Hematopoietic multipotent progenitor cell treated with erythropoietin and hydrocortisone succinate and interleukin-3 and kit ligand, for 8 days (in vitro differentiated cells): ENCODE results near the gene ILF3.

Experiments used
- DNase-seq: peaks from one replicate; pipeline ENCODE4 v3.0.0-alpha.2; 2015

Gene ILF3

DNA sequence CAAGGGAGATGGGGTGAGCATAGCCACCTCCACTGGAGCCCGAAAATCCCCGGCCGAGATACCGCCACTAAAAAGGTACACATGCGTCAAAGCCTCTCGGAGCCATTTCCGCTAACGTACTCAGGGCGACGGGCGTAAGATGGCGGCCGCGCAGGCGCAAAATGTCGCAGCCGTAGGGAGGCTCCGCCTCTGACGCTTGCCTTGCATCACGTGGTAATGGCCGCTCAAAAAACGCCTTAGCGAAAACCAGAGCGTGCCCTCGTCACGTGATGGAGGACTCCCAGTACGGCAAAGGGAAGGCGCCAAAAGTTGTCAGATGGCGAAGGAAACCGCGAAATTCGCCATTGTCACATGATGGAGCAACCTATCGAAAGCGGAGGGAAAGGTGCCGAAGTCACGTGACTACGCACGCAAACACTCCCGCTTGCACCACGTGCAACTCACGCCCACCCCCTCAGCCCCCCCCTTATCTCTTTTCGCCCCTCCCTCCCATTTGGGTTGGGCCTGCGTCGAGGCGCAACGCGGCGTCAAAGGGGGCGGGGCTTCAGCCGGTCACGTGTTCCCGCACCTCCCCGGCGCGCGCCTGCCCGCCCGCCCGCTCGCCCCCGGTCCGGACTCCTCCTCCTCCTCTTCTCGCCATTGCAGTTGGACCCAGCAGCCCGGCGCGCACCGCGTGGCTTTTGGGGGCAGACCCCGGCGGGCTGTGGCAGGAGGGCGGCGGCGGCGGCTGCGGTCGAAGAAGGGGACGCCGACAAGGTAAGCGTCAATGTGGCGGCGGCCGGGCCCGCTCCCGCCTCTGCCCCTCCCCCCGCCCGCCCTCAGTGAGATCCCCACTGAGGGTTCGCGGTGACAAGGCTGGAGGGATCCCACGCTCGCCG lies at the start of gene ILF3:
TSS of gene ILF3 (plus strand) at position 615 of the 878 bp plus-strand sequence. CDS start 16,260 bp downstream, outside the sequence.
- peak; percentile 100 for DNase-seq

DNA sequence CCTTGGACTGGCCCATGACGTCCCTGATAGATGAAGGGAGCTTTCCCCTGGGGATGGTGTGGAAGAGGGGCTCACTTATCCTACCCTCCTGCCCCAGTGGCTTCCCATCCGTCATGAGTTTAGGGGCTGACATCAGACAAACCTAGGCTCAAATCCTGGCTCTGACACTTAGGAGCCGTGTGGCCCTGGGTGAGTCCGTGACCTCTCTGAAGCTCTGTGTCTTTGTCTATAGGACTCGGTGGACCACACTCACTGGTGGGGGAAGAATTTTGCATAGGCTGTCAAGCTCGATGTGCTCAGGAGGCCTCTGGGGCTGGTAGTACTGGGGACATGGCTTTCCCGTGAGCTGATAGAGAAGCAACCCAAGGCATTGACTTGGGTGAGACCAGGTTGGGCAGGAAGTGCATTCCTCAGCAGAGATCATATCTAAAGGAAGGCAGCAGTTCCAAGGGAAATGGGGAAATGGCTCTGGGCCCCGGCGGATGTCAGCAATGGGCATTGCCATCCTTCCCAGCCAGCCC lies 49.6 kb upstream of the ILF3 start:
- peak; percentile 27 for DNase-seq

- DNase-seq = no peak
Measured at GRCh38 chr19:10611907-10612306, 42.2 kb upstream of the ILF3 start.

DNA sequence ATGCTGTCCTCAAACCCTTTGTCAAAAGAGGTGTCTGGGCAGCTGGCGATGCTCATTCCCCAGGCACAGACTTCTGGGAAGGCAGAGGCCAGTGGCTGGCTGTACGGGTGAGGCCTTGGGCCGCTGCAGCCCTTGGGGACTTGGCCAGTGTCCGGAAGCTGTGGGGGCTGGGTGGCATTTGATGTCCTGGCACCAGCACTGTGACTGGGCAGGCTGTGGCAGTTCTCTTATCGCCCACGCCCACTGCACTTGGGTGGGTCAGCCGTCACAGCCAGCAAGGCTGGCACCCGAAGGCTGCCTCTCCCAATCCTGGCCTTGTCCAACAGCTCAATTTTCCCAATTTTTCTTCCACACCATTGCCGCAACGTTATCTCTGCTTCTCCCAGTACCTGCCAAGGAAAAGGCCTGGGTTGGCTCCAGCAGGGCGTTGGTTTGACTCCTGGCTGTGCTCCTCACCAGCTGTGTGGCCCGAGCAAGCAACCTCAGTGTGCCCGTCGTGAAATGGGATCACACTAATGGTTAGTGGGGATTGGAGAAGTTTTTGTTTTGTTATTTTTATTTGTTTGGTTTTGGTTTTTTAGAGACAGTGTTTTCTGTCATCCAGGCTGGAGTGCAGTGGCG lies 41.5 kb upstream of the ILF3 start:
- peak; percentile 78 for DNase-seq

- DNase-seq = no peak
Measured at GRCh38 chr19:10615429-10616023, 38.6 kb upstream of the ILF3 start.

GRCh38 chr19:10617409-10618121 lies 36.6 kb upstream of the ILF3 start:
- DNase-seq = peak; percentile 69

DNA sequence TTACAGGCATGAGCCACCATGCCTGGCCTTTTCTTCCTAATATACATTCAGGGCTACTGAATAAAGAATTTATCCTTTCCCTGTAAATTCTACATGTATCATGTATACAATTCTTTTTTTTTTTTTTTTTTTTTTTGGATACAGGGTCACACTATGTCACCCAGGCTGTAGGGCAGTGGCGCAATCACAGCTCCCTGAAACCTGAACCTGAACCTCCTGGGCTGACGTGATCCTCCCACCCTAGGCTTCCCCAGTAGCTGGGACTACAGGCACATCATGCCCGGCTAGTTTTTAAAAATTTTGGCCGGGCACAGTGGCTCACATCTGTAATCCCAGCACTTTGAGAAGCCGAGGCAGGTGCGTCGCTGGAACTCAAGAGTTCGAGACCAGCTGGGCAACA lies 35.3 kb upstream of the ILF3 start:
- DNase-seq = no peak

DNA sequence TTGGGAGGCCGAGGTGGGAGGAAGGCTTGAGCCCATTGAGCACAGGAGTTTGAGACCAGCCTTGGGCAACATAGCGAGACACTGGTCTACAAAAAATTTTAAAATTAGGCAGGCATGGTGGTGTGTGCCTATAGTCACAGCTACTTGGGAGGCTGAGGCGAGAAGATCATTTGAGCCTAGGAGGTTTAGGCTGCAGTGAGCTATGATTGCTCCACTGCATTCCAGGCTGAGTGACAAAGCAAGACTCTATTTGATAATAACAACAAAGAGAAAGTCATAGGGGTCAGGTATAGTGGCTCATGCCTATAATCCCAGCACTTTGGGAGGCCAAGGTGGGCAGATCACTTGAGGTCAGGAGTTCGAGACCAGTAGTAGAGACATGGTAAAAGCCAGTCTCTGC lies 33.4 kb upstream of the ILF3 start:
- DNase-seq = peak; percentile 34

DNA sequence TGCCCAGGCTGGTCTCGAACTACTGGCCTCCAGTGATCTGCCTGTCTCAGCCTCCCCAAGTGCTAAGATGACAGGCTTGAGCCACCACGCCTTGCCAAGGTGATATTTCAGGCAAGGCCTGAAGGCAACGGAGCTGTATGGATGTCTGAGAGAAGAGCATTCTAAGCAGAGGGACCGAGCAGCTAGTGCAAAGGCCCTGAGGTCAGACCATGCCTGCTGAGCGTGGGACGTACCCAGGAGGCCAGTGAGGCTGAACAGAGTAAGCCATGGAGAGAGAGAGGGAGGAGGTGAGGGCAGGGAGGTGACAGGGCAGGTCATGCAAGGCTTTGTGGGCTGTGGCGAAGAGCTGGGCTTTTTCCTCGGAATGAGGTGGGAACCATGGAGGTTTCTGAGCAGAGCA lies 32.2 kb upstream of the ILF3 start:
- no peak for DNase-seq

- no peak for DNase-seq
Measured at GRCh38 chr19:10624585-10624984, 29.6 kb upstream of the ILF3 start.

- no peak for DNase-seq
Measured at GRCh38 chr19:10625003-10625761, 29.0 kb upstream of the ILF3 start, which contains the start of gene SLC44A2. TSS of gene SLC44A2 (plus strand) at chr19:10625553. CDS start at chr19:10625634, 81 bp downstream.

- DNase-seq = no peak
Measured at GRCh38 chr19:10625762-10626138, 28.4 kb upstream of the ILF3 start.

- DNase-seq = no peak
Measured at GRCh38 chr19:10631874-10632273, 22.3 kb upstream of the ILF3 start.

DNA sequence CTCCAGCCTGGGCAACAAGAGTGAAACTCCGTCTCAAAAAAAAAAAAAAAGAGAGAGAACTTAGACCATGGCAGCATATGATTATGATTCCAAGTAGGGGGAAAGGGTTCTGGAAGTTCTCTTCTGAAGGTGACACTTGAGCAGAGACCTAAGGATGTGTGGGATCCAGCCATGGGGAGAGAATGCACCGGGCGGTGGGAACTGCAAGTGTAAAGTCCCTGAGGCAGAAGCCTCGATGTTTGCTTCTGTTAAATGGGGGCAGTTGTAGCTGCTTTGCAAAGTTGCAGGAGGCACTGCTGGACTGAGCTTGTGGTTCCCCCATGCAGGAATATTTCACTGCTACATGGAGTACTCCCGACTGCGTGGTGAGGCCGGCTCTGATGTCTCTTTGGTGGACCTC lies 19.7 kb upstream of the ILF3 start:
- no peak for DNase-seq

- DNase-seq = no peak
Measured at GRCh38 chr19:10634963-10635362, 19.2 kb upstream of the ILF3 start.

GRCh38 chr19:10636304-10636972 lies 17.7 kb upstream of the ILF3 start:
- DNase-seq = no peak

GRCh38 chr19:10637894-10638293 lies 16.3 kb upstream of the ILF3 start:
- no peak for DNase-seq

DNA sequence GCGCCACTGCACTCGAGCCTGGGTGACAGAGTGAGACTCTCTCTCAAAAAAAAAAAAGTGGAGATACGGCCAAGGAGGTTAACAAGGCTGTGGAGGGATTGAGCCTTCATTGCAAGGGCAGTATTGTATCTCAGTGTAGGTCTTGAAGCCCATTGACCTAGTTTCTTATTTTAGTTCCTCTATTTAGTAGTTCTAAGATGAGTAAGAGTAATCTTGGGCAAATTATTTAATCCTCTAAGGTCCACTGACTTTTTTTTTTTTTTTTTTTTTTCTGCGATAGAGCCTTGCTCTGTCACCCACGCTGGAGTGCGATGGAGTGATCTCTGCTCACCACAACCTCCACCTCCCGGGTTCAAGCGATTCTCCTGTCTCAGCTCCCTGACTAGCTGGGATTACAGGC lies 14.3 kb upstream of the ILF3 start:
- no peak for DNase-seq

- no peak for DNase-seq
Measured at GRCh38 chr19:10640361-10640760, 13.8 kb upstream of the ILF3 start.

DNA sequence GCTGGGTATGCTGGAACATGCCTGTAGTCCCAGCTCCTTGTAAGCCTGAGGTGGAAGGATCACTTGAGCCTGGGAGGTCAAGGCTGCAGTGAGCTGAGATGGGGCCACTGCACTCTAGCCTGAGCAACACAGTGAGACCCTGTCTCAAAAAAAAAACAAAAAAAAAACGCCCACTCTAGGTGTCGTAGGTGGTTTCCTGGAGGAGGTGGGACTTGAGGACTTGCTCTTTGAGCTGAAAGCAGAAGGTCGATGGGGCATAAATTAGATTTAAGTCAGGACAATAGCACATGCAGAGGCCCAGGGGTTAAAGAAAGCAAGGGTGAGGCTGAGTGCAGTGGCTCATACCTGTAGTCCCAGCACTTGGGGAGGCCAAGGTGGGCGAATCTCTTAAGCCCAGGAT lies 12.9 kb upstream of the ILF3 start:
- no peak for DNase-seq

GRCh38 chr19:10642473-10643171 lies 11.5 kb upstream of the ILF3 start:
- no peak for DNase-seq
